HL-60/S4 treated with phorbol 12-myristate 13-acetate at 8.2 ng/mL for 4 days and 3 days (cell line): ENCODE results near the gene MAN1B1.

Experiments
- in situ Hi-C: fragments of 300-500 bp; cut with MboI; formaldehyde crosslinking; loops from 2 replicates; pipeline ENCODE4 v1.15.0; 2022; ENCODE audit warnings: low sequenced_read_pairs

Gene MAN1B1

DNA sequence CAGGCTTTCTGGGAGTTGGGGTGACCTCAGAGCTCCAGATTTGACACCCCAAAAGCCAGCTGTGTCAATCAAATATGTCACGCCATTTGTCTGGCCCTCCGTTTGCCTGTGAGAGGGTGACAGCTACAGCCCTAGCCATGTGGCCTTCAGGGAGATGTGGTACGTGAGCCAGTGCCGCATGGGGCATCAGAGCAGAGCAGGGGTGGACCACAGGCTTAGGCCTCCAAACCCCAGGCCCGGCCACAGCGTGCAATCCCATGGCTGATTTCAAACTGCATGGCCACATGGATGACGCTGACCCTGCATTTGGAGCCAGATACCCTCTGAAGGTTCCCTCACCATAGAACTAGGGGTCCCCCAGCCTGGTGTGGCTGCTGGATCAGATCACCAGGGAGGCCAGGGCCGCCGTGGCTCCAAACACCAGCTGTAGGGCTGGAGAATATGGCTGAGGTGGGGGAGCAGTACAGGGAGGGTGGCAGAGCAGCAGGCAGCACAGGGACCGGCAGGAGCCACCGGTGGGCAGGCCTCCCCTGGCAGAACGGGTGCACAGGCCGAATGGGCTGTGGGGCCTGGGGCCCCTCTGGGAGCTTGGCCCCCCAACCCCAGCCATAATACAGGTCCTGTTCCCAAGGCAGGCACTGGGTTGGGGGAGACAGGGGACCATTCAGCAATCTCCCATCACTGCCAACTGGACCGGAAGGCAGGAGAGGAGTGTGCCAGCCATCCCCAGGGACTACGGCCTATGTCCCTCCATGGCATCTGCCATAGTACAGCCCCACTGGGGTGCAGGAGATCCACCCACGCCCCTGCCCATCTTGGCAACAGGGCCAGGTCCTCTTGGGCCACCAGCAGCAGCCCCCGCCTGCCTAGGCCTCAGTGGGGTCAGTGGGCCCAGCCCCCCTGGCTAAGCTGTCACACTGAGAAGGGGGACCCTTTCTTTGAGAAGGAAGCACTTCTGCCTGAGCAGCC lies 18.0 kb upstream of the MAN1B1 start:
- in situ Hi-C loops: no loop called here

DNA sequence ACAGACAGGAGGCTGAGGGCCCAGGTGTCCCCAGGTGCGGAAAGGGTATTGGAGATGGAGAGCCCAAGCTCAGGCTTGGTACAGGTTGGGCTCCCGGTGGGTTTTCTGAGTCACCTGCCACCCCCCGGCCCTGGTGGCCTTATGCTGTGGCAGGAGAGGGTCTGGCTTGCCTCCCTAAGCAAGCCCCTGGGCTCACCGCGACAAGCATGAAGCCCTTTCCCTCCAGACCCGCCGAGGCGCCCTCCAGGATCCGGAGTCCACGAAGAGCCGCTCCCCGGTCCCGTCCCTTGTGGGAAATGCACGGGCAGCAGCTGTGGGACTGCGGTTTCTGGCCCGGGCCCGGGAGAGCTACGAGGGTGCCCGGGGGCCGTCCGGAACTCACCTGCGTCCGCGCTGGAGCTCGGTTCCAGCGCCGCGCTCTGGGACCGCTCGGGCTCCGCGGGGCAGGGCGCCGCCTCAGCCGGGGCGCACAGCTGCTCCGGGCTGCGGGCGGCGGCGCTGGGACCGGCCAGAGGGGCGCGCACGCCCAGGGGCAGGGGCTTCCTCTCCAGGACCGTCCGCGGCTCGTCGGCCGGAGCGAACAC lies 17.2 kb upstream of the MAN1B1 start:
- in situ Hi-C loops: no loop called here

DNA sequence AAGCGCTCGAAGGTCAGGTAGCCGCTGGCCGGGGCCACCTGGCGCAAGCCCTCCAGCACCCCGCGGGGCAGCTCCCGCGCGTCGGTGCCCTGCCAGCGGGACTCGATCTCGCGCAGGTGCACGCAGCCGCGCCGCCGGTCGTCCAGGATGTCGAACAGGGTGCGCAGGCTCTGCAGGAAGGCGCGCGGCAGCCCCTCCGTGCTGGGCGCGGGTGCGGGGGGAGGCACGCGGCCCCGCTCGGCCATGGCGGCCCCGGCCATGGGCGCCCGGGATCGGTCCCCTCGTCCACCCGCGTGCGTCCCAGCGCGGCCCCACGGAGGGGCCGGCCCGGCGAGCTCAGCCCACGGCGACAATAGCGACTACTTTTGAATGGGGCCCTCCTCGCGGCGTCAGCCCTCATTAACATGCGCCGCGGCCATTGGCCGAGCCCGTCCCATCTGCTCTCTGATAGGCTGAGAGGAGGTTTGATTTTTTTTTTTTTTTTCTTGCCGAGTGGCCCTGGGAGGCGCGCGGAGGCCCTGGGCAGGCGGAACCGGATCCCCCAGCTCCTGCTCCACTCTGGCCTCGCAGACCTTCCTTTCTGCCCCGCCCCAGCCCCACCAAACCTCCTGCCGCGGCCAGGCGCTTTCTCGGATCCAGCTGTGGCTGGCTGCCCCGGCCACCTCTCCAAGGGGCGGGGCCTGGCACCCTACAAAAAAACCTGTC lies 16.4 kb upstream of the MAN1B1 start, which contains the start of gene SAPCD2:
Gene SAPCD2, minus strand, starts transcription at position 357 of the 705 bp plus-strand sequence. Its CDS starts 97 bp downstream, at position 260.
- in situ Hi-C loops: no loop called here

GRCh38 chr9:137070906-137071275 lies 15.9 kb upstream of the MAN1B1 start:
- in situ Hi-C loops: no loop called here

DNA sequence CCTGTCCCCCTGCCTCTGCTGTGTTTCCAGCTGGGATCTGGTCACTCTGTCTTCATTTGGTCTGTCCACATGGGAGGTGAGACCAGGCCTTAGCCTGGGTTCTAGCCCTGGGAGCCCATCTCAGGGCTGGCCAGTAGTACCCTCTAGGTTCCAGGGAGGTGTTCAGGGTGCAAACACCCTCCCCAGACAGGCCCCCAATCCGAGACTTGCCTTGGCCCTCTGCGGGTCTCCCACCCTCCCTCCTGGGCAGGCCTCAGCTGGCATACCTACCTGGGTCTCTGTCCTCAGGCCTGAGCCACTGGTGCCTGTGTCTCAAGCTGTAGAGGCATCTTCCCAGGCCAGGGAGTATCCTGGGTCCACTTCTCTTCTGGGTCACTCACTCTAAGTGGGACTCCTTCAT lies 15.5 kb upstream of the MAN1B1 start:
- in situ Hi-C loops: no loop called here

- in situ Hi-C loops: no loop called here
These were observed 12.8 kb upstream of the MAN1B1 start for GRCh38 chr9:137073992-137074399.

DNA sequence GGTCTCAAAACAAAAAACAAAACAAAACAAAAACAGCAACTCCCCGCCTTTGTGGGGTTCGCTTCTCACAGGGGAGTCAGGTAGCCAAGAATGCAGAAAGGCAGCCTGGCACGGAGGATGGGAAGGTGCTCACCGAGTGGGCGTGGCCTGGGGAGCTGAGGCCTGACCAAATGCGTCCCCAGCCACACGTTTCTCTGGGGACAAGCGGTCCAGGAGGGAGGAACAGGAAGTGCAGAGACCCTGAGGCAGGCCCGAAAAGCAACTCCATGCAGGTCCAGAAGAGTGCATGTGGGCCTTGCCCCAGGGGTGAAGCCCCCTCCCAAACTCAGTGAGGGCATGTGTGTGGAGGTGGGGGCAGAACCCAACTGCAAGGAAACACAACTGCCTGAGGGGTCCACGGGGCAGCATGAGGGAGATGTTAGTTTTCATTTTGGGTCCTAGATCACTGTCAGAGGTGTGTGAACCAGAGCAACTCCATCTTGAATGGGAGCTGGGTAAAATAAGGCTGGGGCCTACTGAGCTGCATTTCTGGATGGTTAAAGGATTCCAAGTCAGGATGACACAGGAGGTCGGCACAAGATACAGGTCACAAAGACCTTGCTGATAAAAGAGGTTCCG lies 12.0 kb upstream of the MAN1B1 start:
- in situ Hi-C loops: no loop called here

GRCh38 chr9:137075275-137075775 lies 11.5 kb upstream of the MAN1B1 start:
- in situ Hi-C loops: no loop called here

DNA sequence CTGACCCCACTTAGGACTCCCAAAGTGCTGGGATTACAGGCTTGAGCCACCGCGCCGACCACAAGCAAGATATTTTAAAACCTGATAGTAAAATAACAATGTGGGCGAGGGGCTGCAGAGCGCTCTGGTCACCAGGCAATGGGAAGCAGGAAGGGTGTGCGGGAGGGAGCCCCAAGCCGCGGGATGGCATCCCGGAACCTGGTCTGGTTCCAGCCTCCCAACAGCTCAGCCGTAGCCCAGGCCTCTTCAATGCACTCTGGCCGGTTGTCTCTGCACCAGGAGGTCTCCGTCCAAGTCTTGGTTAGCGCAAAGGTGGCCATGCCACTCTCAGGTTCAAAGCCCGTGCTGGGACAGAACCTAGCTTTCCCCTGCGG lies 10.2 kb upstream of the MAN1B1 start:
- in situ Hi-C loops: no loop called here

DNA sequence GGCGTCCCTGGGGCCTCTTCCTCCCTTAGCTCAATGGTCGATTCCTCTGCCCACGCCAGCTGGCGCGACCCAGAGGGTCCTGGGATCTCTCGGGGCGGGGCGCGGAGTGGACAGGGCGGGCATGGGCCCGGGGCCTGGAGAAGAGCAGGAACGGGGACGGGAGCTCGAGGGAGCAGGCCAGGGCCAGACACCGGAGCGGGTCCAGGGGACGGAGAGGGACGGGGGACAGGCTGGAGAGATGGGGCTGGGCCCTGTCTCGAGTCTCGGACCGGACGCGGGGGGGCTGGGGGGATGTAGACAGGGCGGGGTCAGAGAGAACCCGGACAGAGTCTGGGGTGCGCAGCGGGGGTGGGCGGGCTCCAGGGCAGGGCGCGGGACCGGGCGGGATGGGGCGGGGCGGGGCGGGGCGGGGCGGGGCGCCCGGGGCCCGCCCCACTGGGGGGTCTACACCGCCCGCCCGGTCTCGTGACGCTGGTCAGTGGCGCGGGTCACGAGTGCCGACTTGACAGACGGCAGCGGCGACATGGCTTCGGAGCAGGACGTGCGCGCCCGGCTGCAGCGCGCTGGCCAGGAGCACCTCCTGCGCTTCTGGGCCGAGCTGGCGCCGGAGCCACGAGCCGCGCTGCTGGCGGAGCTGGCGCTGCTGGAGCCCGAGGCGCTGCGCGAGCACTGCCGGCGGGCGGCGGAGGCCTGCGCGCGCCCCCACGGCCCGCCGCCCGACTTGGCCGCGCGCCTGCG lies 9.6 kb upstream of the MAN1B1 start, which contains the start of gene UAP1L1:
Gene UAP1L1, plus strand, starts transcription at position 508 of the 738 bp plus-strand sequence. Its CDS starts 16 bp downstream, at position 524.
- in situ Hi-C loops: no loop called here

- in situ Hi-C loops: no loop called here
These were observed 8.8 kb upstream of the MAN1B1 start for GRCh38 chr9:137077758-137078693.

DNA sequence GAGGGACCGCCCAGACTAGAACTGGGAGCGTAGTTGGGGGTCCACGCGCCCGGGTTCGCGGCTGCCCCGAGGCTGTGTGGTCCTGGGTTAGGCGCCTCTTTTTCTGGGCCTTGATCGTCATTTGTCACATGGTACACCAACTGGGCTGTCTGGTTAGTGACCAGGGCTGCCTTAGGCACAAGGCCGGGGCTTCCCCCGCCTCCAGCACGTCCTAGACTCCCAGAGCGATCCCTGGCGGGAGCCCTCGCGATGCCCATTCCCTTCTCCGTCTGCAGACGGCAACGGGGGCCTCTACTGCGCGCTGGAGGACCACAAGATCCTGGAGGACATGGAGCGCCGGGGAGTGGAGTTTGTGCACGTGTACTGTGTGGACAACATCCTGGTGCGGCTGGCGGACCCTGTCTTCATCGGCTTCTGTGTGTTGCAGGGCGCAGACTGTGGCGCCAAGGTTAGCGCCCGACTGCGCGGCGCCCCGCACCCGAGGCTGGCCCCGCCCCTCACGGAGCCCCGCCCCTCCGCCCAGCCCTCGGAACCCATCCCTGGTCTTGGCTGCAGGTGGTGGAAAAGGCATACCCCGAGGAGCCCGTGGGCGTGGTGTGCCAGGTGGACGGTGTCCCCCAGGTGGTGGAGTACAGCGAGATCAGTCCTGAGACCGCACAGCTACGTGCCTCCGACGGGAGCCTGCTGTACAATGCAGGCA lies 7.9 kb upstream of the MAN1B1 start:
- in situ Hi-C loops: no loop called here

DNA sequence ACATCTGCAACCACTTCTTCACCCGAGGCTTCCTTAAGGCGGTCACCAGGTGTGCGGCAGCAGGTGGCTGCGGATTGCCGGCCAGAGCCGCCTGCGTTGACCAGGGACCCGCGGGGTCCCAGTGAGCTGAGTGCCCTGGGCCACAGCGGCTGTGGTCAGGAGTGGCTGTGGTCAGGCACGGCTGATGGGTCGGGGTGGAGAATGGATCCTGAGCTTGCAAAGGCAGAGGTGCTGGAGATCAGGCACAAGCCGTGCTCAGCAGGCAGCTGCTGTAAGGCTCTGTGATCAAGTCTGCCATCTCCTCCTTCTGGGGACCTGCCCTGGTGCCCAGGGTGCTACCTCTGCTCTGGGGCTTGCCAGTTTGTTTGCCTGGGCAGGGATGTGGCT lies 7.4 kb upstream of the MAN1B1 start:
- in situ Hi-C loops: no loop called here

GRCh38 chr9:137080260-137081122 lies 6.3 kb upstream of the MAN1B1 start:
- in situ Hi-C loops: no loop called here

DNA sequence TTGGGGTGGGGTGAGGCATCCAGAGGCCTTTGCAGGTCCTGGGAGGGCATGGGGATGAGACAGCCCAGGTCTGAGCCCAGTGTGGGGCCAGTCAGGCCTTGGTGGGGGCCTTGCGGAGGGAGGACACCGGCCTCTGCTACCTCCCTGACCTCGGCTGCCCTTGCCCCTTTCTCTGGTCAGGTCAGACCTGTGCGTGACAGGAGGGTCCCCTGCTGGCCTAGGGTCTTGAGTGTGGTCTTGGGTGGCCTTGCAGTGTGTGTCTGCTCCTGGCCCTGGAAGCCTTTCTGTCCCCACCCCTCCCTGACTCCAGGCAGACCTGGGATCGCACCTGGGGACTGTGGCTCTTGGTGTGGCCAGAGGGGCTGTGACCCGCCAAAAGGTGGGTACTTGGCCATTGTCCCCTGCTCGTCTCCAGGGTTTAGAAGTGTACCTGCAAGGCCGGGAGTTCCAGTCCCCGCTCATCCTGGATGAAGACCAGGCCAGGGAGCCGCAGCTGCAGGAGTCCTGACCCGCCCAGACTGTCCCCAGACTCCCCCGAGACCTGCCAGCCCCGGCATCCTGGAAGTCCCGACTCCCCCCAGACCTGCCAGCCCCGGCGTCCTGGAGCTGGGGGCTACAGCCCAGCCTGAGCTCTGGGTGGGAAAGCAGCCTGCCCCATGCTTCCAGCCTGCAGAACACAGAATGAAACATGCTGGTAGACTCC lies 4.4 kb upstream of the MAN1B1 start:
- in situ Hi-C loops: no loop called here

- in situ Hi-C loops: no loop called here
These were observed 3.9 kb upstream of the MAN1B1 start for GRCh38 chr9:137082925-137083290.

DNA sequence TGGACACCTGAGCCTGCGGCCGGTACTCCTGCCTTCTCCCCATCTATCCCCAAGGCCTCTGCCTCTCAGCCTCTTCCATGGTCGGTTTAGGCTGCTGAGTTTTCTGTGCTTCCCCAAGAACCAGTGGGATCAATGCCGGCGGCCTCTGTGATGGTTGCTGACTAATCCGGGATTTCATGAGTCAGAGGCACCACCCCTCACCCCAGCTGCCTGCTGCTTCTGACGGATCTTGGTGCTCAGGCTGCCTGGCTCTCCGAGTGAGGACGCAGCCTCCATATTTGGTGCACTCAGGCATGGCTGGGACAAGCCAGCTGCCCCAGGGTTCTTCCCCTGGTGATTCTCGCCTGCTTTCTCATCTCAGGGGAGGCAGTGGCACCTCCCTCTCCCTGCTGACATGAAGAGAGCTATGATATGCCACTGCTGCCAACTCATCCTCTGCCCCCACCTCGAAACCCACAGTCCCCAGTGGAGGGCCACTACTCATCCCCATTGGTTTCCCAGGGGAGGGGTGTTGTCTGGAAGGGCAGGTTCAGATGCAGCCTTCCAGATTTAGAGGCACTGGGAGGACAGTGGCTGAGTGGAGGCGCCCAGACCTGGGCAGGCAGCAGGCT lies 3.3 kb upstream of the MAN1B1 start:
- in situ Hi-C loops: no loop called here
